T-helper 22 cell (primary cell): ENCODE data around the gene TIAL1.
"Not testable (repeated sequence)": the region's sequence is repeated elsewhere in the genome, so short reads cannot be mapped to it uniquely, and the experiment has no call there.

Source experiments
- DNase-seq: peaks from one replicate; pipeline ENCODE4 v3.0.0-alpha.2; 2020; ENCODE audit warnings: low read depth

Gene TIAL1

GRCh38 chr10:119528663-119529237 lies 68.0 kb downstream of the TIAL1 start:
- DNase-seq, result not testable (repeated sequence)

DNA sequence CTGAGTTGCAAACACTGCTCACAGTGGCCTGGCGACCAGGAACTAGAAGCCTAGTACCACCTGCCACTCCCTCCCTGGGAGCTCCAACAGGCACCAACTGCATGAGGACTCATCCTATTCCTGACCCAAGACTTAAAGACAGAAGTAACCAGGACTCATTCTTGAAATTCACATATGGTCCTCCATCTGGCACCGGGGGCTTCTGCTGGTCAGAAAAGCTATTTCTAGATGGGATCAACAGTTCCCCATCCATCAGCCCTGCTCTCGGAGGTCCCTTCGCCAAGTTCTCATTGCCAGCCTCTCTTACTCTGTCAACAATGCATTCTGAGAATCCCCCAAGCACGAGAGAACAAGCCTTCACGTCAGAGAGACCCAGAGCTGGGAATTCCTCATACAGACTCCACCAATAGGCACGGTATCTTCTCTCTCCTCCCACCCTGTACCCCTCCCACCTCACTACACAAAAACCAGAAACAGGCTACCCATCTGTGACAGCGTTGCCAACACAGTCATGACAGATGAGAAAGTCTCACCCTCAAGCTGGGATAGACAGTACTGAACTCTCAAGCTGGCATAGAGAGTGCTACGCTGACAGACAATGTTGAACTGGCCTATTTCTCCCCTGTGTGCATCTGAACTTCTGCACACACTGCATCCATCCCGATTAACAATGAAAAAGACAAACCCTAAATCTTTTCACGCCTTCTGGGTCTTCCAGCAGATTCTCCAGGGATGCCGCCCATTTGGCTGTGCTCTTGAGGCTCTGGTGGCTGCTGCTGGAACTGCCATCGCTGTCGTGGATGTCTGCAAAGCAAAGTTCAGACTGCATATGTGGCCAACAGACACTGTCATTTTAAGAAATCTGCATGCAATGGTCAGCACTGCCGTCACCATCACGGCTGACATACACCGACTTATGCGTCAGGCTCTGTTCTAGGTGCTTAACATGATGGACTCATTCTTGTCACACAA lies 69.9 kb downstream of the TIAL1 start:
- no peak for DNase-seq

DNA sequence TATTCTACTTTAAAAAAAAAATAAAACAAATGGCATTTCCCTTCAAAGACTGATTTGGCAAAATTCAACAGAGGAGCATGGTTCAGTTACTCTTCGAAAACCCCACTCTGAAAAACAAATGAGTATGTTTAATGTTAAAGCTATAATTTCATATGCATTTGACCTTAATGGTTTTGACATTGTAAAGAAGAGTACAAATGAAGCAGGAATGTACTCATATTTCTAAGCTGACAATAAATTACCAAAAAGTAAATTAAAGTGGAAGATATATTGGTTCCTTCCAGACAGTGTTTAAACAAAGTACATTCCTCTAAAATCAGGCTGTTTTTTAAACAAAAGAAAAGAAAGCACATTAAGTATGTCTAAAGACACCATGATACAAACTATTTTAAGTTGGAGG lies 70.6 kb downstream of the TIAL1 start:
- no peak for DNase-seq

DNA sequence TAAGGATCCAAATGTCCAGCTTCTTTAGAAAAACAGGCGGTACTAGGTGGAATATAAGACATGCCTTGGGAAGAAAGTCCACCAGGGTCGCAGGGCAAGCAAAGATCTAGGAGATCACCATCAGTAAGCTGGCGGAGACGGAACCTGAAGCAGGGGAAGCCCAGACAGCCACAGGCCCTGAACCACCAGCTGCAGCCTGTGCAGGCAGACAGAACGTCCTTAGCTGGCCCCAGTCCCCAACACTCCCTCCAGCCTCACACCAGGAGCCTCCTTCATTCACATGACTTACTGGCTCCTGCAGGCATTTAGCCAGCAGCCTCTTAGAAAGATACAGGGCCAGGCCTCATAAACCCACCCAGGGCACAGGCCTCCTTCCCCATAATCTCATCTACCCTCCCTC lies 71.6 kb downstream of the TIAL1 start:
- no peak for DNase-seq

GRCh38 chr10:119524720-119525070 lies 72.1 kb downstream of the TIAL1 start:
- DNase-seq, result no peak

- DNase-seq, result no peak
Measured at GRCh38 chr10:119523895-119524719, 72.7 kb downstream of the TIAL1 start.
